Left ventricle myocardium inferior (tissue), 1 donor: ENCODE results near the gene GDF2. TPM values are rescaled to one million over a fixed set of nuclear protein-coding genes. Genes with fewer than 3 reads are reported as not detected.

Experiments
- DNase-seq: peaks from one replicate; pipeline ENCODE4 v3.0.0-alpha.2; 2020
- H3K27ac ChIP-seq: fragments of 200-600 bp; replicated peaks from 2 replicates; pipeline ENCODE4 v1.8.0; 2021
- H3K27me3 ChIP-seq: fragments of 200-600 bp; 2 replicates; pipeline ENCODE4 v1.8.0; 2021; ENCODE audit warnings: low read depth
- H3K36me3 ChIP-seq: fragments of 200-600 bp; 2 replicates; pipeline ENCODE4 v1.8.0; 2021
- H3K4me1 ChIP-seq: fragments of 200-600 bp; 2 replicates; pipeline ENCODE4 v1.8.0; 2021
- H3K4me3 ChIP-seq: fragments of 200-600 bp; 2 replicates; pipeline ENCODE4 v1.8.0; 2021; ENCODE audit warnings: mild to moderate bottlenecking, moderate library complexity
- H3K9me3 ChIP-seq: fragments of 200-600 bp; replicated peaks from 2 replicates; pipeline ENCODE4 v1.8.0; 2021
- CTCF ChIP-seq: fragments of 200-600 bp; IDR thresholded peaks from 2 replicates; pipeline ENCODE4 v1.8.0; 2021; ENCODE audit warnings: antibody characterized with exemption, mild to moderate bottlenecking, borderline replicate concordance
- intact Hi-C: fragments of 100-400 bp; cut with micrococcal nuclease; formaldehyde crosslinking; loops from one replicate; pipeline ENCODE4 v1.11.0; 2022
- total RNA-seq: library from RNA; stranded (reverse); fragmentation: NEBNext Ultra II Directional; extraction: Animal tissue kit (Norgen Biotek cat#: 25700); gene quantifications from one replicate; pipeline ENCODE4 v1.2.1, GENCODE V29; 2021
- donor health status: DM: no; HTN: yes; CAD: no; lungs with severe emphysema.

GDF2 gene
- total RNA-seq, 1 donor from 2014 or later, result not detected

GRCh38 chr10:47291682-47292081, 30.6 kb upstream of the GDF2 start:
- intact Hi-C loops, result no loop called here
- Histone ChIP-seq H3K27me3 (peaks cover 25% of the 10 kb centered on the region), H3K4me1 (peaks cover 7% of the 10 kb centered on the region), H3K36me3 (no peaks in the 10 kb centered on the region), H3K4me3 (no peak overlapping the region), H3K27ac (no peak overlapping the region), H3K9me3 (no peaks in the 10 kb centered on the region)
- TF ChIP-seq CTCF, result no peak
- DNase-seq, result no peak

- H3K36me3 ChIP-seq, result no peaks in the 10 kb centered on the region
- peaks cover 37% of the 10 kb centered on the region for H3K27me3 ChIP-seq
- no peak for TF ChIP-seq CTCF
- H3K9me3 ChIP-seq, result no peaks in the 10 kb centered on the region
- intact Hi-C loops, result no loop called here
- H3K4me1 ChIP-seq, result no peaks in the 10 kb centered on the region
- no peak overlapping the region for H3K27ac ChIP-seq
- H3K4me3 ChIP-seq, result no peak overlapping the region
- DNase-seq, result no peak
These were observed 28.2 kb upstream of the GDF2 start for GRCh38 chr10:47294057-47294456.

- no peaks in the 10 kb centered on the region for H3K36me3 ChIP-seq
- H3K4me1 ChIP-seq, result peaks cover 4% of the 10 kb centered on the region
- no peaks in the 10 kb centered on the region for H3K9me3 ChIP-seq
- no peak overlapping the region for H3K4me3 ChIP-seq
- H3K27me3 ChIP-seq, result peaks cover 41% of the 10 kb centered on the region
- no peak overlapping the region for H3K27ac ChIP-seq
- TF ChIP-seq CTCF, result no peak
- intact Hi-C loops, result no loop called here
- DNase-seq, result no peak
These were observed 27.8 kb upstream of the GDF2 start for GRCh38 chr10:47294501-47294900.

GRCh38 chr10:47295411-47295810, 26.8 kb upstream of the GDF2 start:
- intact Hi-C loops, result no loop called here
- H3K27me3 ChIP-seq, result peaks cover 51% of the 10 kb centered on the region
- TF ChIP-seq CTCF, result no peak

GRCh38 chr10:47296156-47296894, 25.9 kb upstream of the GDF2 start:
- TF ChIP-seq CTCF, result no peak
- Histone ChIP-seq H3K36me3 (no peaks in the 10 kb centered on the region), H3K4me3 (no peak overlapping the region), H3K27ac (no peak overlapping the region), H3K9me3 (no peaks in the 10 kb centered on the region), H3K4me1 (peaks cover 17% of the 10 kb centered on the region), H3K27me3 (peaks cover 60% of the 10 kb centered on the region)
- intact Hi-C loops, result no loop called here
- DNase-seq, result no peak

More at GRCh38 chr10:47295411-47295810, 26.8 kb upstream of the GDF2 start:
- no peak overlapping the region for H3K27ac ChIP-seq
- H3K9me3 ChIP-seq, result no peaks in the 10 kb centered on the region
- DNase-seq, result no peak
- no peaks in the 10 kb centered on the region for H3K36me3 ChIP-seq
- peaks cover 11% of the 10 kb centered on the region for H3K4me1 ChIP-seq
- no peak overlapping the region for H3K4me3 ChIP-seq
